ENCODE measurements around the gene OSBP. TPM values are rescaled to one million over a fixed set of nuclear protein-coding genes. Genes with fewer than 3 reads are reported as not detected.
A peak's percentile ranks its signal among the peaks of the same experiment; 100 is the strongest.

Gene OSBP
- total and polyA plus RNA-seq, 9 of the 15 experiments (the other 6 are each of a cell fraction or from before 2014, with no cell fraction given), result 11.7 to 49.0 (median 28.7) TPM

DNA sequence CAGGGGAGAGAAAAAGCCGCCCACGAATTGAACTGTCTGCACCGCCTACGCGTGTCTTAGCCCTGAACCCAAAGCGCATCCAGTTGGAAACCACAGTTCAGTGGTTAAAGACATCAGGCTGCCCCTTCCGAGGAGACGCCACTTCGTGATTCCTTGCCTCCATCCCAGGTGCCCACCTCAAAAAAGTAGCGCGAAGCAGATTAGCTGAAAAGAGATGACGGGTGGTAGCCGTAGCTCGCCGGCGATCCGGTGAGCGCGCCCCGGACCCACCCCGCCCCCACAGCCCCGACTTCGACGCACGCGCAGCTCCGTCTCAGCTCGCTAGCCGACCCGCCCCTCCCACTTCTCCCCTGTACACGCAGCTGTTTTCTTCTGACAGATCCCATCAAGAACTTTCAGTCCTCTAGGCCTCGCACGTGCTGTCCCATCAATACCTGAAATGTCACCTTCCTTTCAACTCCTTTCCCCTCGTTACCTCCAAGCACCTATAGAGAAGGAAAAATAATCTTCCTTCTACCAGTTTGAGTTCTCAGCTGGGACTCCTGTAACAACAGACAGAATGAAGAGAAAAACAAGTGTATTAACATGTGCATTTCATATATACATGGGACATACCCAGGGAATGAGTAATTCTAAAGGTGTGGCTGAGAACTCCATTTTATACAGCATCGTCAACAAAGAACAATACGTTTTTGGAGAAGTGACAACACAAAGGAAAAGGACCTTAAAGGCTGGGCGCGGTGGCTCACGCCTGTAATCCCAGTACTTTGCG, 54.7 kb downstream of the OSBP start (continued):
- TF ChIP-seq MGA (IDR thresholded peaks at IDR 0.05), result peak; percentile 89
- TF ChIP-seq FOXM1 (IDR thresholded peaks at IDR 0.05; ENCODE audit: low read depth), result no peak
- 0 out of 2 replicates have a peak, but pooled peaks have one; percentile 62 for TF ChIP-seq FOXM1 (CRISPR knock-in tag; IDR thresholded peaks at IDR 0.05; ENCODE audit: low read depth)
- TF ChIP-seq MTA3 (IDR thresholded peaks at IDR 0.05; ENCODE audit: borderline replicate concordance), result no peak
- TF ChIP-seq ZFP1 (CRISPR knock-in tag; IDR thresholded peaks at IDR 0.05), result no peak
- TF ChIP-seq, protein P1, sequence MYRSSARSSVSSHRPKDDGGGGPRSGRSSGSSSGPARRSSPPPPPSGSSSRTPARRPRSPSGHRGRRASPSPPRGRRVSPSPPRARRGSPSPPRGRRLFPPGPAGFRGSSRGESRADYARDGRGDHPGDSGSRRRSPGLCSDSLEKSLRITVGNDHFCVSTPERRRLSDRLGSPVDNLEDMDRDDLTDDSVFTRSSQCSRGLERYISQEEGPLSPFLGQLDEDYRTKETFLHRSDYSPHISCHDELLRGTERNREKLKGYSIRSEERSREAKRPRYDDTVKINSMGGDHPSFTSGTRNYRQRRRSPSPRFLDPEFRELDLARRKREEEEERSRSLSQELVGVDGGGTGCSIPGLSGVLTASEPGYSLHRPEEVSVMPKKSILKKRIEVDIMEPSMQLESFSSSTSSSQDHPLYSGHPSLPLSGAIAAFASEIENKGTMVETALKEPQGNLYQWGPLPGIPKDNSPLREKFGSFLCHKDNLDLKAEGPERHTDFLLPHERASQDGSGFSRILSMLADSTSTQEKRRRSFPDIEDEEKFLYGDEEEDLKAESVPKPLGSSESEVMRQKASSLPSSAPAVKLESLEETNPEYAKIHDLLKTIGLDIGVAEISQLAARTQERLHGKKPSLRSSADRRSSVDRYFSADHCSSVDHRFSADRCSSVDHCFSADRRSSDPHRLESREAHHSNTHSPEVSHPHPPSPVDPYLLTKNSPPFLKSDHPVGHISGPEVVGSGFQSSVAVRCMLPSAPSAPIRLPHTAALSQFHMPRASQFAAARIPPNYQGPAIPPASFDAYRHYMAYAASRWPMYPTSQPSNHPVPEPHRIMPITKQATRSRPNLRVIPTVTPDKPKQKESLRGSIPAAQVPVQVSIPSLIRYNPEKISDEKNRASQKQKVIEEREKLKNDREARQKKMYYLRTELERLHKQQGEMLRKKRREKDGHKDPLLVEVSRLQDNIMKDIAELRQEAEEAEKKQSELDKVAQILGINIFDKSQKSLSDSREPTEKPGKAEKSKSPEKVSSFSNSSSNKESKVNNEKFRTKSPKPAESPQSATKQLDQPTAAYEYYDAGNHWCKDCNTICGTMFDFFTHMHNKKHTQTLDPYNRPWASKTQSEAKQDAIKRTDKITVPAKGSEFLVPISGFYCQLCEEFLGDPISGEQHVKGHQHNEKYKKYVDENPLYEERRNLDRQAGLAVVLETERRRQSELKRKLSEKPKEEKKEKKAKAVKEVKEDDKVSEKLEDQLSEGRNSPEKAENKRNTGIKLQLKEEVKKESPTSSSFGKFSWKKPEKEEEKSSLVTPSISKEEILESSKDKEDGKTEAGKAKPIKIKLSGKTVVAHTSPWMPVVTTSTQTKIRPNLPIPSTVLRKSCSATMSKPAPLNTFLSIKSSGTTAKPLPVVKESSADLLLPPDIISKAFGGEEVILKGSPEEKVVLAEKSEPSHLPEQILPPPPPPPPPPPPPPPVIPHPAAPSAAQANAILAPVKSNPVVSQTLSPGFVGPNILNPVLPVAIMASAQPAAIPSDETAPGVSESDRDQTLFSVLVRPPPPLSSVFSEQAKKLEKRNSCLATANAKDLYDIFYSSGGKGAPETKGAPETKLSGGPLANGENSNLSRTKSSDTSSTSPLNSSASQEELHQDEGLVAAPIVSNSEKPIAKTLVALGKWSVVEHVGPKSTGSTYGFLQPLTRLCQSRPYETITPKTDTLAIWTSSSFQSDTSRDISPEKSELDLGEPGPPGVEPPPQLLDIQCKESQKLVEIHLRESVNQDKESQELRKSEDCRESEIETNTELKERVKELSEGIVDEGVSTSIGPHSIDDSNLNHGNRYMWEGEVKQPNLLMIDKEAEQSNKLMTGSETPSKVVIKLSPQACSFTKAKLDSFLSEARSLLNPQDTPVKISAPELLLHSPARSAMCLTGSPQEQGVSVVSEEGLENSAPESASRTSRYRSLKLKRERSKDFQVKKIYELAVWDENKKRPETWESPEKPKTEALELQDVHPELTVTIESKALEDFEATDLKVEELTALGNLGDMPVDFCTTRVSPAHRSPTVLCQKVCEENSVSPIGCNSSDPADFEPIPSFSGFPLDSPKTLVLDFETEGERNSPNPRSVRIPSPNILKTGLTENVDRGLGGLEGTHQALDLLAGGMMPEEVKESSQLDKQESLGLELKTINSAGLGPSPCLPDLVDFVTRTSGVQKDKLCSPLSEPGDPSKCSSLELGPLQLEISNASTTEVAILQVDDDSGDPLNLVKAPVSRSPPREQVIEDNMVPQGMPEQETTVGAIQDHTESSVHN (IDR thresholded peaks at IDR 0.05; ENCODE audit: borderline replicate concordance in 1 of 2, low read depth in 1 of 2), result peak in 1 of 2 experiments; percentile 90; a peak in 2 of 4 replicates
- TF ChIP-seq MCM5 (IDR thresholded peaks at IDR 0.05; ENCODE audit: low read depth), result no peak

Measured in K562 (cell line).